CD4-positive, alpha-beta T cell treated with Interferon alpha-2 for 1 hour (primary cell): Measurements from ENCODE around the gene IGSF6.

Experiments used
- DNase-seq, 2 donors: peaks; one replicate each; pipeline ENCODE4 v3.0.0-alpha.2; 2020 to 2022

Gene IGSF6

DNA sequence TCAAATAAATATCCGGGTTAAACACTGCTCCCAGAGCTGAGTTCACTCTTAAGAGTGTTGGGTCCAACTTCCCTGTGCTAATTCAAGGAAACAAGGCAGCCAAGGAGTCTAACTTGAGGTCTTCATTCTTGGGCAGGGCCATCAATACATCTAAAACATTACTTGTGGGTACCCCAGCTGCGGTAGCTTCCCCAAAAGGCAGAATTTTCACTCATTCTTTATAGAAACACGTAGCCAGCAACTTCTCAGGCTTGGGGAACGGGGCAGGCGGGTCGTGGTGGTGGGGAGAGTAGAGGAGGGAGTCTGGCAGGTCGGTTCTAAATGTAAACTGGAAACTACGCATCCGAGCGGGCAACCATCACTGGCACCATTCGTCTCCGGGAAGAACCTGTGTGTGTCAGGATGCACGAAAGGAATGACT is 53.7 kb downstream of the IGSF6 start:
- no peak for DNase-seq

DNA sequence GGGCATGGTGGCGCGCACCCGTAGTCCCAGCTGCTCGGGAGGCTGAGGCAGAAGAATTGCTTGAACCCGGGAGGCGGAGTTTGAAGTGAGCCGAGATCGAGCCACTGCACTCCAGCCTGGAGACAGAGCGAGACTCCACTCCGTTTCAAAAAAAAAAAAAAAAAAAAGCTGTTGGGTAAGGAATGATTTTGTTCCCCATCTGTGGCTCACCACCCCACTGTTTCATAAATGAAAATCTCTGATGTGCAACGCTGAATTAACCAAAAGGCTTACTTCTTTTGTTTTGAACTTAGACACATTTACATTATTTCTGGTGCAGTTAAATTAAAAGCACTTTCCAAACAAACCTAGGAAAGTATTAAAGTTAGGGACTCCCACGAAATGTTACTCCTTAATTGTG is 54.2 kb downstream of the IGSF6 start:
- no peak for DNase-seq

DNA sequence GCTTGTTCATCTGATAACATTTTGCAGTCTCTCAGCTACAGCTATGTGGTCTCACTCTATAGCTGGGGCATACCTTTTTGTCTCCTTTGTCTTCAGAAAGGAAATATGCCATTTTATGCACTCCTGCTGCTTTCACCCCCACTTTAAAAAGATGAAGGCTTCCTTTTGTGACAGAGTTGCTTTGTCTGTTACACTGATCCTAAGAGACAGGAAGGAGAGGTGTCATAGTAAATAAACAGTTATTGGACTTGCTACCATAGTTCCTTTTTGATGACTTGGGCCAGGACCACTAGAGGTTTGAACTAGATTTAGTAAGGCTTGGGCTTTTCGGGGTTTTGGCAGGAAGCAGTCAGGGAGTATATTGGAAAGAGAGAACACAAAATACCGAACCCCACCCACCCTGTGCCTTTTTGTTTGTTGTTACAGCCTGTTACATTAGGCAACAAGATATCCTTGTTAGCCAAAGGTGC is 54.8 kb downstream of the IGSF6 start:
- DNase-seq, result peak in 1 of 2 donors; percentile 16

DNA sequence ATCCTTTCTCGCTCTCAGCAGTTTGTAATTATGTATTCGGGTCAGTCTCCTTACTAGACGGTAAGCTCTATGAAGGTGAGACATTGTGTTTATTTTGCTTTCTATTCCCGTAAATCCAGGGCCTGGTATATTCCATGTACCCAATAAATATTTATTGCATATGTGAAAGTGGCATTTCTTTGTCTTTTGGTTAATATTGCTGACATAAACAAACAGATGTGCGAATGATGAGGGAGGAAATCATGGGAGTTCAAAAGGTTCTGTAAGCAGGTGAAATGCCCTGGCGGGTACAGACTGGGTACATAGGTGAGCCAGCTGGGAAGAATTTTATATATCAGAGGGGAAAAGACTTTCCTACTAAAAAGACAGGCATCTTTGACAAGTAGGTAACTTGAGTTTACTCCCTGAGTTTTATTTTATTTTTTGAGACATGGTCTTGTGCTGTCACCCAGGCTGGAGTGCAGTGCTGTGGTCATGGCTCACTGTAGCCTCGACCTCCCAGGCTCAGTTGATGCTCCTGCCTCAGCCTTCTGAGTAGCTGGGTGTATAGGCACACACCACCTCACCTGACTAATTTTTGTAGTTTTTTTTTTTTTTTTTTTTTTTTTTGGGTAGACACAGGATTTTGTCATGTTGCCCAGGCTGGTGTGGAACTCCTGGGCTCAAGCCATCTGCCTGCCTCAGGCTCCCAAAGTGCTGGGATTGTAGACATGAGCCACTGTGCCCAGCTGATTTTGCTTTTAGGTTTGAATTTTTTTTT is 58.7 kb downstream of the IGSF6 start:
- no peak for DNase-seq

DNA sequence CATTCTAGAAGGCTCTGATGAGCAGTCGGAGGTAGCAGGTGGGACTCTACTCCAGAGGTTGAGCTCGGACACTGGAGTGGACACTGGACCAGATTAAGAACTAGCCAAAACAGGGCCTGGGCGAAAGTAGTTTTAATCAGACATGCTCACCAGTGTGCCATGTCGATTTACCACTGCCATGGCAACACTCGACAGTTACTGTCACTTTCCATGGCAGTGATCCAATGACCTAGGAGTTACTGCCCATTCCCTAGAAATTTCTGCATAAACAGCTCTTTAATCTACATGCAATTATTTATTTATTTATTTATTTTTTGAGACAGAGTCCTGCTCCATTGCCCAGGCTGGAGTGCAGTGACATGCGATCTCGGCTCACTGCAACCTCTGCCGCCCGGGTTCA is 60.2 kb downstream of the IGSF6 start:
- DNase-seq, result no peak

DNA sequence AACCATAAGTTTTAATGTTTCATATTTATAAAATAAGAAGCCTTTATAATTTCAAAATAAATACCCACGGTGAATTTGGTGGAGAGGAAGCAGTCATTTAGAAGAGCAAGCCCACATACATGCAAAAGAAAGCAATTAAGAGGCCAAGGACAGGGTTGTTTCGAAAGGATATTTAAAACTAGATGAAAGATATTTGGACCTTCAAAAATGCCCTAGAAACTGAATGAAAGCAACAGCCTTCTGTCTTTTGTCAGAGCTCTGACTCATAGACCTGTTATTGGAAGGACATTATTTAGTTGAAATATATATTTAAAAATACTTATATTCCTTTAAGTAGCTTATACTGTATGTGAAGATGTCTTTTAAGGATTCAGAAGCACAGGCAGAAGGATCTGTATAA is 61.6 kb downstream of the IGSF6 start:
- no peak for DNase-seq

DNA sequence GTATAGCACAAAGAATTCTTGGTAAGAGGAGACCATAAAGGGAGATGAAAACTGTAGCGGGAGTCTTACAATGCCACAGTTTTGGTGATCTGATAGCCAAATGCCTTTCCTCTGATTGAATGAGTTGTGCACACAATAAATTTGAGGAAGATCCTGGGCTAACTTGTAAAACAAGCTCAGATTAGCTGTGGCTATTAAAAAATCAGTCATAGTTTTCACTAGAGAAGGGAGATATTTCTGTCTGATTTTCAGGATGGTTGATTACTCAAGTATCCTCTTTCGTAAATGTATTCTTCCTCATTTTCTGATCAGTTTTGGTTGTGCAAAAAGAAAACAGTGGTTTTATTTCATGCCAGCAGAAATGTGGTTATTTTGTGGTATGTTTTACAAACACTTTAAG is 62.1 kb downstream of the IGSF6 start:
- DNase-seq, result no peak

DNA sequence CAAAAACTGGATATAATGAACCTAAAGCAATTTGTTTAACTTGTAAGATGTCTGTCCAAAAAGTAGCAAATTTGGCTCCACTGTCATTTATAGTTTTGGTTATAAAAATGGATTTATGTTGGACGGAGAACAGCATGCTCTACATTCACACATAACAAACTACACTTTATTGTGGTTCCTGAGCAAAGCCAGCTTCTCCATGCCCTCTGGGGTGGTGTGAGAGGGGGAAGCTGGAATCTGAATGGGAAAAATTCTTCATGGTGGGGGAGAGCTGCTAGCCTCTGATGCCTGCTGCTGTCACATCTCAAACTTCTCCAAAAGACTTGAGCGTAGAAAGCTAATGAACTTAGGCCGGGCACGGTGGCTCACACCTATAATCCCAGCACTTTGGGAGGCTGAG is 62.9 kb downstream of the IGSF6 start:
- DNase-seq, result no peak
